K562 (cell line): Measurements from ENCODE around the gene MBOAT7. TPM values are rescaled to one million over a fixed set of nuclear protein-coding genes. Genes with fewer than 3 reads are reported as not detected.

ENCODE experiments used
- FOS ChIP-seq: IDR thresholded peaks from 3 replicates; pipeline ENCODE4 v1.6.1; 2011; ENCODE audit not compliant: insufficient read length; ENCODE audit errors: extremely low read depth
- FOXJ3 ChIP-seq: sonication (generic); formaldehyde crosslinking; IDR thresholded peaks from 2 replicates; pipeline ENCODE4 v1.4.0; 2020; ENCODE audit warnings: mild to moderate bottlenecking, missing genetic modification reagents
- GTF2A2 ChIP-seq: IDR thresholded peaks from 2 replicates; pipeline ENCODE4 v1.6.1; 2016; ENCODE audit warnings: mild to moderate bottlenecking, missing genetic modification characterization, missing compliant biosample characterization
- HCFC1 ChIP-seq: IDR thresholded peaks from 2 replicates; pipeline ENCODE4 v1.6.1; 2012; ENCODE audit warnings: low read depth, low read length, improper control_type of control experiment
- MAFG ChIP-seq: fragments of 450-650 bp; conservative IDR thresholded peaks from 2 replicates; pipeline ENCODE4 v1.6.1; 2016; ENCODE audit warnings: missing genetic modification characterization, missing compliant biosample characterization
- POLR3G ChIP-seq: IDR thresholded peaks from 2 replicates; pipeline ENCODE4 v1.6.1; 2011; ENCODE audit not compliant: insufficient read length, insufficient replicate concordance; ENCODE audit errors: extremely low read depth
- SIRT6 ChIP-seq: IDR thresholded peaks from one replicate; pipeline ENCODE4 v1.6.1; 2012; ENCODE audit warnings: low read depth, mild to moderate bottlenecking, control low read depth, inconsistent platforms, low read length, moderate library complexity
- SP2 ChIP-seq: IDR thresholded peaks from 2 replicates; pipeline ENCODE4 v1.6.1; 2011; ENCODE audit warnings: mild to moderate bottlenecking, low read depth, low read length, moderate library complexity; ENCODE audit not compliant: poor library complexity, severe bottlenecking; ENCODE audit errors: extremely low read depth
- TCF7 ChIP-seq: sonication (generic); IDR thresholded peaks from 2 replicates; pipeline ENCODE4 v1.6.1; 2016; ENCODE audit warnings: antibody characterized with exemption, borderline replicate concordance
- ZNF212 ChIP-seq: fragments of 450-650 bp; formaldehyde crosslinking; IDR thresholded peaks from 2 replicates; pipeline ENCODE4 v1.4.0; 2020; ENCODE audit warnings: mild to moderate bottlenecking
- ZNF253 ChIP-seq: fragments of 250-450 bp; sonication (Bioruptor Pico); conservative IDR thresholded peaks from 2 replicates; pipeline ENCODE4 v1.6.1; 2021; ENCODE audit warnings: mild to moderate bottlenecking
- ZNF75A ChIP-seq: fragments of 450-650 bp; formaldehyde crosslinking; IDR thresholded peaks from 2 replicates; pipeline ENCODE4 v1.4.0; 2020; ENCODE audit warnings: mild to moderate bottlenecking
- ZNF778 ChIP-seq: fragments of 450-650 bp; formaldehyde crosslinking; IDR thresholded peaks from 2 replicates; pipeline ENCODE4 v1.4.0; 2020; ENCODE audit warnings: mild to moderate bottlenecking, moderate library complexity
- polyA plus RNA-seq, 8 experiments: library from polyadenylated mRNA; depleted of rRNA in 4 of 8; stranded (reverse) in 5 of 8; unstranded in 3 of 8; fragments of >200 nt; fragmentation: Nextera tagmentation in 2 of 8; fragmentation: Illumina TruSeq in 1 of 8; extraction: Ambion mirVana in 2 of 8; extraction: Trizol in 1 of 8; gene quantifications; 2 replicates each; pipeline versions ENCODE4 v1.2.1 to v1.2.3, GENCODE V29; 2011 to 2014; ENCODE audit warnings: inconsistent platforms in 1 of 8, missing spikeins in 1 of 8
- total RNA-seq, 7 experiments: library from RNA; depleted of rRNA in 6 of 7; stranded (reverse); fragments of >200 nt in 6 of 7; fragmentation: Illumina TruSeq in 2 of 7; extraction: Trizol in 2 of 7; gene quantifications; 2 replicates each; pipeline versions ENCODE4 v1.2.1 to v1.2.3, GENCODE V29; 2011 to 2021; ENCODE audit warnings: low replicate concordance in 1 of 7
- TF ChIP-seq, protein P1 (sequence below), 2 experiments: fragments of 450-650 bp; IDR thresholded peaks; 2 replicates each; pipeline ENCODE4 v1.6.1; 2018; ENCODE audit warnings: mild to moderate bottlenecking in 2 of 2, low read depth in 1 of 2; ENCODE audit not compliant: partially characterized antibody in 2 of 2
- TF ChIP-seq, protein P2 (sequence below): fragments of 250-450 bp; sonication (Bioruptor Pico); IDR thresholded peaks from 2 replicates; pipeline ENCODE4 v1.5.0; 2020; ENCODE audit warnings: mild to moderate bottlenecking
- TF ChIP-seq, protein P3 (sequence below): fragments of 250-450 bp; sonication (Bioruptor Pico); IDR thresholded peaks from 2 replicates; pipeline ENCODE4 v1.4.0; 2020; ENCODE audit warnings: borderline replicate concordance
- TF ChIP-seq, protein P4 (sequence below), 2 experiments: fragments of 250-450 bp in 1 of 2; fragments of 450-650 bp in 1 of 2; sonication (Bioruptor Pico) in 1 of 2; IDR thresholded peaks; 2 replicates each; pipeline versions ENCODE4 v1.6.1 to v1.8.0; 2016 to 2021; ENCODE audit warnings: mild to moderate bottlenecking in 2 of 2, moderate library complexity in 2 of 2, missing compliant biosample characterization in 1 of 2, missing genetic modification characterization in 1 of 2
- TF ChIP-seq, protein P5 (sequence below): fragments of 450-650 bp; formaldehyde crosslinking; IDR thresholded peaks from 2 replicates; pipeline ENCODE4 v1.4.0; 2020; ENCODE audit warnings: mild to moderate bottlenecking, moderate library complexity

Gene MBOAT7
- total and polyA plus RNA-seq, 9 of the 15 experiments (the other 6 are each of a cell fraction or from before 2014, with no cell fraction given), result 1.4 to 153 (median 56.1) TPM

DNA sequence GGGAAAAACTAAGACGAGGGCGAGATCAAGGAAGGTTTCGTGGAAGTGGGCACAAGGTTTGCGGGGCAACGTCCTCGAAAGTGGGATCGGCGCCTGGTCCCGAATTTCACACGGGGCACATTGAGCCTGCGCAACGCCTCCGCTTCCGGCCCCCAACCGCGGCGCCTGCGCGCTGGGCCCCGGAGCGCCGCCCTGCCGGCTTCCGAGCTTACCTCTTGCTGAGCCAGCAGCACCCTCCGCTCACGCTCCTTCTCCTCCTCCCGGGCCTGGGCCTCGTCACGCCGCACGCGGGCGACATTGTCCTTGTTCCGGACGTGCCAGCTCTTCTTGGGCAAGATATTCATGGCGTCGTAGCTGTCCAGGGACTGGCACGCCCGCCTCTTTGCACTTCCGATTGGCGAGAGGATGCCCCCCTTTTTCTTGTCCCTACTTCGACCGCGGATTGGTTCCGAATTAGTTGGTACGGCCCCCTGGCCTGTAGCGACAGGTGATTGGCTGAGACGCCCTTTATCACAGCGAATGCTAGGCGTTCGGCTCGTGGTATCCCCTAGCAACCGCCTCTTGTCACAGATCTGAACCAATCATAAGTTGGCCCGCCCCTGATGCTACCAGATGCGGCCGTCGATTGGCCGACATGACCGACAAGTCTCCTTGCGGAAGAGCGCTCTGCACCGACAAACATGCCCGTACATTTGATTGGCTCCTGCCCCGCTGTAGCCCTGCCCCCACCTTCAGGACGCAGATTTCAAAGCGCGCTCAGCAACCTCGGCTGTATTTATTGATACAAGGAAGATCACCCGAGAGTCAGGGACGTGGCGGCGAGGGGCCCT lies 29.8 kb downstream of the MBOAT7 start, which contains the start of gene LENG1 (continued):
- TF ChIP-seq, protein P1, sequence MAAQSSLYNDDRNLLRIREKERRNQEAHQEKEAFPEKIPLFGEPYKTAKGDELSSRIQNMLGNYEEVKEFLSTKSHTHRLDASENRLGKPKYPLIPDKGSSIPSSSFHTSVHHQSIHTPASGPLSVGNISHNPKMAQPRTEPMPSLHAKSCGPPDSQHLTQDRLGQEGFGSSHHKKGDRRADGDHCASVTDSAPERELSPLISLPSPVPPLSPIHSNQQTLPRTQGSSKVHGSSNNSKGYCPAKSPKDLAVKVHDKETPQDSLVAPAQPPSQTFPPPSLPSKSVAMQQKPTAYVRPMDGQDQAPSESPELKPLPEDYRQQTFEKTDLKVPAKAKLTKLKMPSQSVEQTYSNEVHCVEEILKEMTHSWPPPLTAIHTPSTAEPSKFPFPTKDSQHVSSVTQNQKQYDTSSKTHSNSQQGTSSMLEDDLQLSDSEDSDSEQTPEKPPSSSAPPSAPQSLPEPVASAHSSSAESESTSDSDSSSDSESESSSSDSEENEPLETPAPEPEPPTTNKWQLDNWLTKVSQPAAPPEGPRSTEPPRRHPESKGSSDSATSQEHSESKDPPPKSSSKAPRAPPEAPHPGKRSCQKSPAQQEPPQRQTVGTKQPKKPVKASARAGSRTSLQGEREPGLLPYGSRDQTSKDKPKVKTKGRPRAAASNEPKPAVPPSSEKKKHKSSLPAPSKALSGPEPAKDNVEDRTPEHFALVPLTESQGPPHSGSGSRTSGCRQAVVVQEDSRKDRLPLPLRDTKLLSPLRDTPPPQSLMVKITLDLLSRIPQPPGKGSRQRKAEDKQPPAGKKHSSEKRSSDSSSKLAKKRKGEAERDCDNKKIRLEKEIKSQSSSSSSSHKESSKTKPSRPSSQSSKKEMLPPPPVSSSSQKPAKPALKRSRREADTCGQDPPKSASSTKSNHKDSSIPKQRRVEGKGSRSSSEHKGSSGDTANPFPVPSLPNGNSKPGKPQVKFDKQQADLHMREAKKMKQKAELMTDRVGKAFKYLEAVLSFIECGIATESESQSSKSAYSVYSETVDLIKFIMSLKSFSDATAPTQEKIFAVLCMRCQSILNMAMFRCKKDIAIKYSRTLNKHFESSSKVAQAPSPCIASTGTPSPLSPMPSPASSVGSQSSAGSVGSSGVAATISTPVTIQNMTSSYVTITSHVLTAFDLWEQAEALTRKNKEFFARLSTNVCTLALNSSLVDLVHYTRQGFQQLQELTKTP (IDR thresholded peaks at IDR 0.05; ENCODE audit: low read depth in 1 of 2, partially characterized antibody in 2 of 2), result no peak
- TF ChIP-seq, protein P2, sequence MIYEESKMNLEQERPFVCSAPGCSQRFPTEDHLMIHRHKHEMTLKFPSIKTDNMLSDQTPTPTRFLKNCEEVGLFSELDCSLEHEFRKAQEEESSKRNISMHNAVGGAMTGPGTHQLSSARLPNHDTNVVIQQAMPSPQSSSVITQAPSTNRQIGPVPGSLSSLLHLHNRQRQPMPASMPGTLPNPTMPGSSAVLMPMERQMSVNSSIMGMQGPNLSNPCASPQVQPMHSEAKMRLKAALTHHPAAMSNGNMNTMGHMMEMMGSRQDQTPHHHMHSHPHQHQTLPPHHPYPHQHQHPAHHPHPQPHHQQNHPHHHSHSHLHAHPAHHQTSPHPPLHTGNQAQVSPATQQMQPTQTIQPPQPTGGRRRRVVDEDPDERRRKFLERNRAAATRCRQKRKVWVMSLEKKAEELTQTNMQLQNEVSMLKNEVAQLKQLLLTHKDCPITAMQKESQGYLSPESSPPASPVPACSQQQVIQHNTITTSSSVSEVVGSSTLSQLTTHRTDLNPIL (CRISPR knock-in tag), result no peak
- TF ChIP-seq ZNF253, result no peak
- no peak for TF ChIP-seq TCF7
- TF ChIP-seq, protein P3, sequence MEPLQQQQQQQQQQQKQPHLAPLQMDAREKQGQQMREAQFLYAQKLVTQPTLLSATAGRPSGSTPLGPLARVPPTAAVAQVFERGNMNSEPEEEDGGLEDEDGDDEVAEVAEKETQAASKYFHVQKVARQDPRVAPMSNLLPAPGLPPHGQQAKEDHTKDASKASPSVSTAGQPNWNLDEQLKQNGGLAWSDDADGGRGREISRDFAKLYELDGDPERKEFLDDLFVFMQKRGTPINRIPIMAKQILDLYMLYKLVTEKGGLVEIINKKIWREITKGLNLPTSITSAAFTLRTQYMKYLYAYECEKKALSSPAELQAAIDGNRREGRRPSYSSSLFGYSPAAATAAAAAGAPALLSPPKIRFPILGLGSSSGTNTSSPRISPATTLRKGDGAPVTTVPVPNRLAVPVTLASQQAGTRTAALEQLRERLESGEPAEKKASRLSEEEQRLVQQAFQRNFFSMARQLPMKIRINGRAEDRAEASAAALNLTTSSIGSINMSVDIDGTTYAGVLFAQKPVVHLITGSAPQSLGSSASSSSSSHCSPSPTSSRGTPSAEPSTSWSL (CRISPR knock-in tag), result no peak
- no peak for TF ChIP-seq ZNF75A
- TF ChIP-seq FOS, result peak; percentile 98
- TF ChIP-seq POLR3G, result no peak
- TF ChIP-seq SIRT6, result no peak
- no peak for TF ChIP-seq FOXJ3 (CRISPR knock-in tag)
- TF ChIP-seq ZNF212, result no peak
- no peak; the same call in 1 of the 2 replicates for TF ChIP-seq HCFC1
- TF ChIP-seq ZNF778 (CRISPR knock-in tag), result no peak
- no peak for TF ChIP-seq GTF2A2
- TF ChIP-seq MAFG (tag), result no peak
- TF ChIP-seq, protein P4, sequence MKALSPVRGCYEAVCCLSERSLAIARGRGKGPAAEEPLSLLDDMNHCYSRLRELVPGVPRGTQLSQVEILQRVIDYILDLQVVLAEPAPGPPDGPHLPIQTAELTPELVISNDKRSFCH (CRISPR knock-in tag; IDR thresholded peaks at IDR 0.05), result no peak
- TF ChIP-seq, protein P4 (tag; IDR thresholded peaks at IDR 0.05), result no peak; the same call in 1 of the 2 replicates
- peak; percentile 84 for TF ChIP-seq SP2
- TF ChIP-seq, protein P5, sequence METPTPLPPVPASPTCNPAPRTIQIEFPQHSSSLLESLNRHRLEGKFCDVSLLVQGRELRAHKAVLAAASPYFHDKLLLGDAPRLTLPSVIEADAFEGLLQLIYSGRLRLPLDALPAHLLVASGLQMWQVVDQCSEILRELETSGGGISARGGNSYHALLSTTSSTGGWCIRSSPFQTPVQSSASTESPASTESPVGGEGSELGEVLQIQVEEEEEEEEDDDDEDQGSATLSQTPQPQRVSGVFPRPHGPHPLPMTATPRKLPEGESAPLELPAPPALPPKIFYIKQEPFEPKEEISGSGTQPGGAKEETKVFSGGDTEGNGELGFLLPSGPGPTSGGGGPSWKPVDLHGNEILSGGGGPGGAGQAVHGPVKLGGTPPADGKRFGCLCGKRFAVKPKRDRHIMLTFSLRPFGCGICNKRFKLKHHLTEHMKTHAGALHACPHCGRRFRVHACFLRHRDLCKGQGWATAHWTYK, result peak; percentile 7; the same call in 1 of the 2 replicates
